GM19328 (cell line): Measurements from ENCODE around the gene NUMA1.

Source experiments
- ATAC-seq: cut with Tn5 transposase; IDR thresholded peaks from one replicate; pipeline ENCODE4 v1.9.1; 2021; ENCODE audit warnings: mild to moderate bottlenecking, moderate library complexity; ENCODE audit not compliant: unreplicated experiment

The NUMA1 gene

DNA sequence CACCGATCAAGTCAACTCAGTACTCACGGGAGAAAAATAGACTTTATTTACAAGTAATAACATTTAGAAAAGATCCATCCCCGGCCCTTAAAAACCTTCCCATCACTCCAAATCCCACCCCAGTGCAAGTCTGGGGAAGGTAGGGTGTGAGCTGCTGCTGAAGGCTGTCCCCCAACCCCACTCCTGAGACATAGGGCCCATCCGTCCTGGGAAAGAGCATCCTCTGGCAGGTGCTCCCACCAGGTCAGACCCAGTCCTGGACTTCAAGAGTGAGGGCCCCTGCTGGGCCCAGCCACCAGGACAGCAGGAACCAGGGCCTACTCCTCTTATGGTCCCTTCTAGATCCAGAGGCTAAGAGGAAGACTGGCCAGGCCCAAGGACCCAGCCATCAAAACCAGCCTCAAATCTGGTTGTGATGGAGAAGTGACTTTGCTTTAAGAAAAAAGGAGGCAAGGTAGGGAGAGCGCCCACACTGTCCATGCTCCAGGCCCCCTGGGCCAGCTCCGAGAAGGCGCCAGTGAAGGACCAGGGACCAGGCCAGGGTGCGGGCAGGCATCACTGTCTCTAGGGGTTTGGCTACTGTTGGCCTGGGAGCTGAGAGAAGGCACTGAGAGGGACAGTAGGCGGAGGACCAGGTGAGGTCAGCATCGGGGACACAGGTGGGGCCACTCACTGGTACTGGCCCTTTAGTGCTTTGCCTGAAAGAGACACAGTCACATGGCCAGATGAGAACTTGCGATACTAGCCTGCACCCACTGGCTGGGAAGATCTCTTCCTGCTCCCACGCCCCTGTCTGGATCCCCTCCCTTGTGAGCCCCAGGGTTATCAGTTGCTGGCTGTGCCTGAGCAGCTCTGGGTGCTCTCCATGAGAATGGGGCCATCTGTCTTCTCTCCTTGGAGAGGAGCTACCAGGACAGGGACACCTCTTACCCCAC lies 77.2 kb downstream of the NUMA1 start:
- ATAC-seq = no peak

DNA sequence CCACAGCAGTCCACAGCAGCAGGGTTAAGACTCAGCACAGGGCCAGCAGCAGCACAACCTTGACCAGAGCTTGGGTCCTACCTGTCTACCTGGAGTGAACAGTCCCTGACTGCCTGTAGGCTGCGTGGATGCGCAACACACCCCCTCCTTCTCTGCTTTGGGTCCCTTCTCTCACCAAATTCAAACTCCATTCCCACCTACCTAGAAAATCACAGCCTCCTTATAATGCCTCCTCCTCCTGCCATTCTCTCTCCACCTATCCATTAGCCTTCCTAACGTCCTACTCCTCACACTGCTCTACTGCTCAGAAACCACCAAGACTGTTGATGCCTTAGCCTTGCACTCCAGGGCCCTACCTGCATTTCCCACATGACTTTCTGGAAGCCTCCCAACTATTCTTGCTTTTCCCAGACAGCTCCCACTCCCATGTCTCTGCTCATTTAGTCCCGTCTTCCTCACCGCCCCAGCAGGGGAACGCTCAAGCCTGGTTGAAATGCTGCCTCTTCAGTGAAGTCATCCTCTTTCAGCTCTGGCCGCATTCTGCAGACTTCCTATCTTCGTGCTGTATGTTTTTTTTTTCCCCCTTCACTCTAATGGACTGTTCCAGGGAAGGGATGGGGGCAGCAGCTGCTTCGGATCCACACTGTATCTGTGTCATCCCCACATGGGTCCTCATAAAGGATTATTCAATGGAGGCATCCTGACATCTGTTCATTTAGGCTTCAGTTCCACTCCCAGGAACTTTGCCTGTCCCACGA lies 78.3 kb downstream of the NUMA1 start:
- no peak for ATAC-seq

DNA sequence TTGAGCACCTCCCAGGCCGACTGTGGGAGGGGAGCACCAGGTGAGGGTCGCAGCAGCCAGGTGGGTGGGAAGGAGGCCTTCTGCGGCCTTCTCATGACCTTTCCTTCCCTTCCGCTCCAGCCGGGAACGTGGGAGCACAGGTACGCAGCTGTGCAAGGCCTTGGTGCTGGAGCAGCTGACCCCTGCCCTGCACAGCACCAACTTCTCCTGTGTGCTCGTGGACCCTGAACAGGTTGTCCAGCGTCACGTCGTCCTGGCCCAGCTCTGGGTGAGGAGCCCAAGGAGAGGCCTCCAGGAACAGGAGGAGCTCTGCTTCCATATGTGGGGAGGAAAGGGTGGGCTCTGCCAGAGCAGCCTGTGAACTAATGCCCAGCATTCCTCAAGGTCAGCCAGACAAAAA lies 79.1 kb downstream of the NUMA1 start:
- no peak for ATAC-seq

DNA sequence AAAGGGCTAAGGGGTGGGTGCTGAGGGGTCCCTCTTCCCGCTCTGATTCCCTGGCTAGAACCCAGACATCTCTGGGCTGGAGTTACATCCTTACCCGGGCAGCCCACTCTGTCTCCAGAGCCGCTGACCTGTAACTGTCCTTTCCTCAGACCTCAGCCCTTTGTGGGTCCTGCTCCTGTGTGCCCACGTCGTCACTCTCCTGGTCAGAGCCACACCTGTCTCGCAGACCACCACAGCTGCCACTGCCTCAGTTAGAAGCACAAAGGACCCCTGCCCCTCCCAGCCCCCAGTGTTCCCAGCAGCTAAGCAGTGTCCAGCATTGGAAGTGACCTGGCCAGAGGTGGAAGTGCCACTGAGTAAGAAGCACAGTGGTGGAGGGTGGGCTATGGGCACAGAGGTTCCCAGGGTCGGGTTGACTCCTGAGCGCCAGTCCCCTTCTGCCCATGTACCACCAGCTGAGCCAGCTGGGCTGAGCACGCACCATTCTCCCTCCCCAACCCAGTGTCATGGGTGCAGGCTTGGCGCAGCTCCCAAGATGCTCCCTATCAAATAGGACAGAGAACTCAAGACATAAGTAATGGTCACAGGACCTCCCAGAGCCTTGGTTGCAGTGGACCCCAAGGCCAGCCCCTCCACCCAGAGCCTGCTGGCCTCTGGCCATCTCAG lies 80.0 kb downstream of the NUMA1 start:
- no peak for ATAC-seq

DNA sequence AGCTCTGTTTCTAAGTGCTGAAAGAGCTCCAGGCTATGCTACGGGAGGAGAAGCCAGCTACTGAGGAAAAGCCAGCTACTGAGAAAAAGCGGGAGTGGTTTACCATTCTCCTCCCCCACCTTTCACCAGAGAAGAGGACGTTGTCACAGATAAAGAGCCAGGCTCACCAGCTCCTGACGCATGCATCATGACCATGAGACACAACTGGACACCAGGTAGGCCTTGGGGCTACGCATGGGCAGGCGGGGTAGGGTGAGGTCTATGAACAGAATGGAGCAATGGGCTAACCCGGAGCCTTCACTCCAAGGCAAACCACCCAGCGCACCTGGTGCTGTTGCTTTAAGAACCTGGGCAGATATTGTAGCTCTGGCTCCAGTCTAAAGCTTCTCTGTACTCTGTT lies 80.5 kb downstream of the NUMA1 start:
- no peak for ATAC-seq

DNA sequence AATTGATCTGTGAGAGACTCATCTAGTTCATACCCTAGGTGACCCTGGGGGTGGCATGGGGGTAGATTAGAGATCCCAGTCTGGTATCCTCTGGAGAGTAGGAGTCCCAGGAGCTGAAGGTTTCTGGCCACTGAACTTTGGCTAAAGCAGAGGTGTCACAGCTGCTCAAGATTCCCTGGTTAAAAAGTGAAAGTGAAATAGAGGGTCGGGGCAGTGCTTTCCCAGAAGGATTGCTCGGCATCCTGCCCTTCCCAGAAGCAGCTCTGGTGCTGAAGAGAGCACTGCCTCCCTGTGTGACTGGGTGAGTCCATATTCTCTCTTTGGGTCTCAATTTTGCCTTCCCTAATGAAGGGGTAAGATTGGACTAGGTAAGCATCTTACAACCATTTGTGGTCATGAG lies 81.0 kb downstream of the NUMA1 start:
- no peak for ATAC-seq

DNA sequence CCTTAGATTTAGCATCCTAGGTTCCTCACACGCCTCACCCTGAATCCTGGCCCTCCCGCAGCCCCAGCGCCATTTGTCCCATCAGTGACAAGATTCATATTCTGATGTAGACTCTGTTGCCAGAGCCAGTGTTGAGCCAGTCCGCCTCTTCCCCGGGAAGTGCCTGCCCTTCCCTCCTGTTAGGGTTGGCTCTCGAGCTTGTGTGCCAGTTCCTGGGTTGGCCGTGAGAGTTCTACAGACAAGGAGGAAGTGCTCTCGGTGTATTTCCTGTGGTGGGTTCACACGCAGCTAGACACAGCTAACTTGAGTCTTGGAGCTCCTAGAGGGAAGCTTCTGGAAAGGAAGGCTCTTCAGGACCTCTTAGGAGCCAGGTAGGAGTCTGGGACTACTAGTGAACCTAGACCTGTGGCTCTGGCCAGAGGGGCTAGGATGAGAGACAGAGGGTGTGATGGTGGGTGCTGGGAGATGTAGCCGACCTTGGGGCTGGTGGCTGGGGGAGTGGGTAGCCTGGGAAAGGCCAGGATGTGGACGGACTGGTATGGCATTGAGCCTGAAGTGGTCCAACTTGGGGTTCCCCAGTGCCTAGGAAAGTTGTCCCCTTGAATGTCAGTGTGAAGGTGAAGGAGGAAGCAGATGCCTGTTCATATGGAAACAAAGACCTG lies 81.6 kb downstream of the NUMA1 start, which contains the start of gene IL18BP:
Gene IL18BP, plus strand, starts transcription at position 261 of the 662 bp plus-strand sequence. CDS start 1,076 bp downstream, outside the sequence.
- no peak for ATAC-seq

DNA sequence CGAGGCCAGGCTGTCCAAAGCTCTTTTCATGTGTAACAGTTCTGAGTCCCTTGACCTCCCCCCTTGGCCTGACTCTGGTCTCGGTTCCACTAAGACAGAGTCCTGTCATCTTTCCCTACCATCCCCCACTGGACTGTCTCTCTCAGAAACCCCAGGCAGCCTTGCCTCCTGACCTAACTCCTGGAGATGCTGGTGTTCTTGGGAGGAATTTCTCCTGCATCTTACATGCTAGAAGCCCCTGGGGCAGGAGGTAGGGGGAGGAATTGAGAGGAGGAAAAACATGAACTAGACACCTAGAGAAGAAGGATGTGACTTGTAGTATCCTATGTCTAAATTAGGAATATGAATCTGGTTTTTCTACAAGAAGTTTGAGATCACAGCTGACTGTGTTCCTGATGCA lies 82.3 kb downstream of the NUMA1 start:
- no peak for ATAC-seq

DNA sequence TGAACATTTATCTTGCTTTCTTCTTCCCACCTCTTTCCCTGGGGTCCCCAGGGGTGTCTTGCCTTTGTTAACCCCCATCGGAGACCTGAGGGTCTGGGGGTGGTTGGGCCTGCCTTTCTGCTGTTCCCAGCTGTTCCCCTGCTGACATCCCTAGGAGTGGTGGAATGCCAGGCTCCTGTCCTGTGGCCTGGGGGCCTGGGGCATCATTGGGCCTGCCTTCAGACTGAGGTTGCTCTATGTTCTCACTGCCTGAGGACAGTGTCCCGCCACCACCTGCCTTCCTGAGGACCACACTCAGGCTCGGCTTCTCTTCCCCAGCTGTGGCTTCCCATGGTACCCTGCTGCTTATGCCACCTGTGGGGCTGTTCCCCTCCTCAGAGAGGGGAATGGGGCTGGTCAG lies 82.7 kb downstream of the NUMA1 start:
- ATAC-seq = no peak

DNA sequence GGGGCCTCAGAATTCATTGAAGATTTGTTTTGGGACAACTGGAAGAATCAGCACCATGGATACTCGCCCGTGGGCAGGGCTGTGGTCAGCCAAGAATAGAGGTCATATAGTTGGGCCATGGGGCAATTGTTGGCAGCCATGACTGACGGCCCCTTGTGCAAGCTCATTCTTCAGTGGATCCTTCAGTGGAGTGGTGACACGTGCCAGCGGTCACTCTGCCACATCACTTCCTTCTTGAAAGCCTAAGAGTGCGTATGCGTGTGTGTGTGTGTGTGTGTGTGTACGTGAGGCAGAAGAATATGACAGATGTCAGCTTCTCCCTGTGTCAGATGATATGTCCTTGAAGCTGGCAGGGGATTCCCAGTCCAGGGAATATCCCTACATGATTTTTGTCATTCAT lies 83.4 kb downstream of the NUMA1 start:
- ATAC-seq = no peak

DNA sequence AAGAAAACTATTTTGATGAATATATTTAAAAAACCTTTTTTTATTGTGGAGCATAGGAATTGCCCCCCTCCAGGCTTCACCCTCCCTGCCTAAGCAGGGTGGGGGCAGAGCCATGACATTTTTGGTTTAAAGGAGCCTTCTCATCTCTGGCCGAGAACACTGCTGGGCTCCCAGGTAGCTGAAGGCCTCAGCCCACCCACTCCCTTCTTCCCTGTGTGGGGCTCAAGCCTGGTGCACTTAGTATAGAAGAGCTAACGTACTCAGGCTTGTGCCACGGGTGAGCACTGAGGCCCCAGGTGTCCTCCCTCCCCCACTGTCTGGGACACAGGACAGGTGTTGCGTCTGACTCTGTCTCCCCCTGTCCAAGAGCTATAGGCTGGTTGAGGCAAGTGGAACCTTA lies 83.8 kb downstream of the NUMA1 start:
- no peak for ATAC-seq

DNA sequence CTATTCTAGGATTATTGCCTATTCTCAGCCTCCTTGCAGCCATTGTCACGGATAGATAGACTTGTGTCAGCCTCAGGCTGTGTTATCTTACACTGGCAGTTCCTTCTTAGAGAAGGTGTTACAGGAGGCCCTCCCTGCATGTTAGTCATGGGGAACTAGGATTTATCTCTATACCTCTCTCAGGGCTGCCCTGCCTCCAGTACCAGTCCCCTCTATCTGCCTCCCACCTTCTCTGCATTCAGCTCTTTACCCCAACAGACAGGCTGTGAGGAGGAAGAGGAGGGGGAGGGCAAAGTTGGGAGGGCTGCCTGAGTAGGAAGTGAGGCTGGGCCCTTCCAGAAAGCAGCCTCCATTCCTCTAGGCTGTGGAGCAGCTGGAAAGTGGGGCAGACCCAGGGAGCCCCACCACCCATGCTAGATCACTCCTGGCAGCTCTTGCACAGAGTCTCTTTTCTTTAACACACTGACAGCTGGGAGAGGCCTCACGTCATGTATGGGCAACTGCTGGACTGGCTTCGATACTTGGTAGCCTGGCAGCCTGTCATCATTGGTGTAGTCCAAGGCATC lies 84.5 kb downstream of the NUMA1 start:
- no peak for ATAC-seq

DNA sequence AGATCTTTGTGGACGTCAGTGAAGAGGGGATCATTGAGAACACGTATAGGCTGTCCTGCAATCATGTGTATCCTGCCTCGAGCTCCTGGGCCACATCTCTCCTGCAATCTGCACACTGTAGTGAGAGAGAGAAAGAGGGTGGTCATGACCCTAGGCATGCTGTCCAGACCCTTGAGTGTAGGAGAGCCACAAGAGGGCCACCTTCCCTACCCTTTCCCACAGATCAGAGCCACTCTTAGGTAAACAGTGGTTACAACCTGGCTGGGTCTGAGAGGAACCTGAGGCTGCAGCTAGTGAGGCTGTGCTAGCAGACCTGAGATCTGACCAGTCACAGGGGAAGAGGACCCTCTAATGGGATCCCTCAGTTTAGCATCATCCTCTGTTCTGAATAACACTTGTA lies 85.6 kb downstream of the NUMA1 start:
- ATAC-seq = no peak

DNA sequence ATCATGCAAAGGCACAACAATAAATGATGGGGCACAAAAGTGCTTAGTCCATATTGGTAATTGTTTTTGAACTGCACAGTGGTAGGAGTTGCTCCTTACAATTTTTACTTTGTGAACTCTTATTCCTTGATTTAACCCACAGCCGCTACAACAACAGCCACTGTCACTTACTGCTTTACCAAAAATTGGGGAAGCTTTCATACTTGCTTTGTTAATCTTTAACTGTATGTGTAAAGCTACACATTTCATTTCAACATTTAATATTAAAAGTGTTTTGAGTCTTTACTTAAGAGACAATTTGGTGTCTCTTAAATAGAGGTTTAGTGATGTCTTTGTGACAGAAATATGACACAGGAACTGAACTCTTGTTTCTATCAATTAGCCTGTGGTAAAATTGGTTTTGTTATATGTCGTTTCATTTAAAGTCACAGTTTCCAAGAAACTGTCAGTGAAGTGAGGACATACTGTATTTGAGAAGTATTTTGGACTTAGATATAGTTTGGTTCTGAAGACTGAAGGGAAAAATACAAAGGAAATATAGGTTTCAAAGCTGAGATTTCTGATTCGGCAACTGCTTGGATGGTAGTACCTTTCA lies 88.1 kb downstream of the NUMA1 start:
- ATAC-seq = no peak

DNA sequence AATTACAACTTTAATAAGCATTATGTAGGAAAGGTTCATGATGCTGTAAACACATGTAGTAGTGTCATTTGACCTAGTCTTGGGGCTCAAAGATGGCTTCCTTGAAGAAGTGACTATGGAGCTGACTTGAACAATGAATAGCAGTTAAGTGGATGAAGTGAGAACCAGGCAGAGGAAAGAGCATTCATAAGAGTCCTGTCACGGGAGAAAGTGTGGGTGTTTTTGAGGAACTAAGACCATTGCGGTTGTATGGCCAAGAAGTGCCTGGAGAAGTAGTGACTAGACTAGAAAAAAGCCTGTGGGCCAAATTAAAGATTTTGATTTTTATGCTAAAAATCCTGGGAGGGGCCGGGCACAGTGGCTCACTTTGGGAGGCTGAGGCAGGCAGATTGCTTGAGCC lies 88.8 kb downstream of the NUMA1 start:
- no peak for ATAC-seq

DNA sequence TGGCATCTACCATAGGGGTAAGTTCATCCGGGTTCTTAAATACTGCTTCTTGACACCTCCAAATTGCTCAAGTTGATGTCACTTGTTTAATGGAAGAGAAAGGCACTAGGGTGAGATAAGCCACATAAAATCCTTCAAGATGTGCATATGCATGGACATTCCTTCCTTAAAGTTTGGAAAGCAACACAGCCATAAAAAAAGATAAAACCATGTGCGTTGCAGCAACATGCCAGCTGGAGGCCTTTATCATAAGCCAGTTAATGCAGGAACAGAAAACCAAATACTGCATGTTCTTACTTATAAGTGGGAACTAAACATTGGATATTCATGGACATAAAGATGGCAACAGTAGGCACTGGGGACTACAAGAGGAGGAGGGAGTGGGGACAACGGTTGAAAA lies 89.6 kb downstream of the NUMA1 start:
- no peak for ATAC-seq

DNA sequence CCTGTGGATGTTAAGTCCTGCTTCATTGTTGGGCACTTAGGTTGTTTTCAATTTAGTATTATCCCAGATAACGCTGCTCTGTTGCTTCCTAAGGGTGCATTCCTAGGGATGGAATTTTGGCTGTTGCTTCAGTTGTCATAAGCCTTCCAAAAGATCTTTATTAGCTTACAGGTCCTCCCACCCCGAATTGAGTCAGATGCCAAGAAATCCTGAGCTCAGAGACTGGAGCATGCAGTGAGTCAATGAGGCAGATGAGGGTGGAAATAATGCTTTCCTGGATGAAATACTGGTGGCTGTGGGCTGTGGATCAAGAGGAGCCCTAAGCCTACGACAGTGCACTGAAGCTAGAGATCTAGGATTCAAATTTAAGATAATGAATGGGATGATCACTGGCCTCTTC lies 92.3 kb downstream of the NUMA1 start:
- no peak for ATAC-seq

DNA sequence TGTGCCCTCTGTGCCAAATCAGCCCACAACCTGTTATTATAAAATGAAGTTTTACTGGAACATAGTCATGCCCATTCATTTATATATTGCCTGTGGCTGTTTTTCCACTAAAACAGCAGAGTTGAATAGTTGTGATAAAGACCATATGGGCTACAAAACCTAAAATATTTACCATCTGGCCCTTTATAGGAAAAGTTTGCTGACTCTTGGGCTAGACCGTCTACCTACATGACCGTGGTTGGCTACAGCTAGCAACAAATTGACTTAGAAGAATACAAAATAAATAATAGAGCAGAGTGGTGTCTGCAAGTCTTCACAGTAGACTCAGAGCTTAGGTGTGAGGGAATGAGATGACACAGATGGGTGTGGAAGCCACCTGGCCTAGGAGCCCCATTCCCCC lies 92.8 kb downstream of the NUMA1 start:
- no peak for ATAC-seq

DNA sequence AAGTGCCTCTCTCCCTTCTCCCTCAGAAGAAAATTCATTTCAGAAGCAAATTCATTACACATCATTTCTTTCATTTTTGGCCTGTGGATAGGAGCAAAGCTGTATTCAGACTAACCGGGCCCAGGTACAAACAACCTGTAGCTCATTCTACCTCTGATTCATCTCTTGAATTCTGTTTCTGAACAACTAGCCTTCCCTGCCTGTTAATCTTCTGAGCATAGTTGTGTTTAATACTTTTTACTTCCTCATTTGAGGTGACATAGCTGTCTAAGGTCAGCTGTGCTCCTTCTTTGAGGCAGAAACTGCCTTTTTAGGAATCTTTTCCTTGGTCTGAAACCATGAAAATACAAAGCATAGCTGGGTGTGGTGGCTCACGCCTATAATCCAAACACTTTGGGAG lies 94.2 kb downstream of the NUMA1 start:
- no peak for ATAC-seq

DNA sequence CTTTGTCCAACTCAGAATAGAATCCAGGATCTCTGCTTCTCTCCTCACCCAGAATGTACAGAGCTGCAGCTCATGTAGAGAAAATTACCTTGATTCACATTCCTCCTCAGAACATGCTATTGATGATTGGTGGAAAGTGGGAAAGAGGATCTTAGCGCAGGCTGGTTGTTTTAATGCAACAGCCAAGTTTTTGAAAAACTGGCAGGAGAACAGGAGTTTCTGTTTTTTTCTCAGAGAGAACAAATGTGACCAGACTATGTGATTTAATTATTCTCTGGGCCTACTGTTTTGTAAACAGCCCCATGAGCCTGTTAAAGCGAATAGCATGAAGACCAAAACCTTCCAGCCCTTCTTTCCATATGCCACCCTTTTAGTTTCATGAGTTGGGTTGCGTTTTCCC lies 100.7 kb downstream of the NUMA1 start:
- ATAC-seq = no peak
